Neural progenitor cell (in vitro differentiated cells): ENCODE results near the gene MOB4. TPM values are rescaled to one million over a fixed set of nuclear protein-coding genes. Genes with fewer than 3 reads are reported as not detected.

Experiments
- DNase-seq: peaks from one replicate; pipeline ENCODE4 v3.0.0-alpha.2; 2016; ENCODE audit warnings: low spot score
- H2AFZ ChIP-seq: fragments of 200-600 bp; sonication (generic); replicated peaks from 2 replicates; pipeline ENCODE4 v1.6.1; 2016; ENCODE audit warnings: antibody characterized with exemption
- H3F3A ChIP-seq: fragments of 200-600 bp; sonication (generic); 2 replicates; pipeline ENCODE4 v1.6.1; 2016; ENCODE audit warnings: antibody characterized with exemption, low read depth
- H3K27ac ChIP-seq: fragments of 200-600 bp; sonication (generic); 2 replicates; pipeline ENCODE4 v1.5.1; 2016; ENCODE audit warnings: mild to moderate bottlenecking
- H3K27me3 ChIP-seq: fragments of 200-600 bp; sonication (generic); 2 replicates; pipeline ENCODE4 v1.6.1; 2016; ENCODE audit warnings: mild to moderate bottlenecking, moderate library complexity
- H3K36me3 ChIP-seq: fragments of 200-600 bp; sonication (generic); 2 replicates; pipeline ENCODE4 v1.5.1; 2016
- H3K4me1 ChIP-seq: fragments of 200-600 bp; sonication (generic); 2 replicates; pipeline ENCODE4 v1.6.1; 2016; ENCODE audit warnings: mixed run types
- H3K4me2 ChIP-seq: fragments of 200-600 bp; sonication (generic); 2 replicates; pipeline ENCODE4 v1.6.1; 2016
- H3K4me3 ChIP-seq: fragments of 200-600 bp; sonication (generic); 2 replicates; pipeline ENCODE4 v1.5.1; 2016
- H3K79me2 ChIP-seq: fragments of 200-600 bp; sonication (generic); 2 replicates; pipeline ENCODE4 v1.6.1; 2016; ENCODE audit warnings: low read depth
- H3K9ac ChIP-seq: fragments of 200-600 bp; sonication (generic); 2 replicates; pipeline ENCODE4 v1.6.1; 2016
- H3K9me3 ChIP-seq: fragments of 200-600 bp; sonication (generic); 2 replicates; pipeline ENCODE4 v1.5.1; 2016; ENCODE audit warnings: low read depth
- H4K20me1 ChIP-seq: fragments of 200-600 bp; sonication (generic); 2 replicates; pipeline ENCODE4 v1.6.1; 2016; ENCODE audit warnings: low read depth
- H3K27ac Mint-ChIP-seq: 3 replicates; pipeline ENCODE4 v1.8.0; 2021; ENCODE audit warnings: mixed read lengths
- H3K27me3 Mint-ChIP-seq: 2 replicates; pipeline ENCODE4 v1.8.0; 2022; ENCODE audit warnings: low read depth, mild to moderate bottlenecking, inconsistent platforms, moderate library complexity, mixed read lengths; ENCODE audit not compliant: insufficient read depth
- H3K36me3 Mint-ChIP-seq: 3 replicates; pipeline ENCODE4 v1.8.0; 2021; ENCODE audit warnings: mixed read lengths
- H3K4me1 Mint-ChIP-seq: 3 replicates; pipeline ENCODE4 v1.8.0; 2021; ENCODE audit warnings: mixed read lengths
- H3K4me3 Mint-ChIP-seq: 3 replicates; pipeline ENCODE4 v1.8.0; 2021; ENCODE audit warnings: mild to moderate bottlenecking, moderate library complexity, mixed read lengths
- H3K9me3 Mint-ChIP-seq: 3 replicates; pipeline ENCODE4 v1.8.0; 2020; ENCODE audit warnings: mixed read lengths
- CTCF ChIP-seq: fragments of 200-600 bp; sonication (generic); IDR thresholded peaks from 2 replicates; pipeline ENCODE4 v1.5.1; 2017; ENCODE audit warnings: antibody characterized with exemption, mild to moderate bottlenecking
- EZH2 ChIP-seq: fragments of 200-600 bp; sonication (generic); IDR thresholded peaks from 2 replicates; pipeline ENCODE4 v1.6.1; 2017; ENCODE audit warnings: antibody characterized with exemption, mild to moderate bottlenecking, moderate library complexity
- EZH2phosphoT487 ChIP-seq: fragments of 200-600 bp; sonication (generic); IDR thresholded peaks from 2 replicates; pipeline ENCODE4 v1.6.1; 2017; ENCODE audit warnings: antibody characterized with exemption
- total RNA-seq: library from RNA; depleted of rRNA; stranded (reverse); fragments of >200 nt; gene quantifications from 2 replicates; pipeline ENCODE4 v1.2.3, GENCODE V29; 2015; ENCODE audit warnings: low replicate concordance

Gene MOB4
- total RNA-seq, 1 donor from 2014 or later, result 76.7 TPM

DNA sequence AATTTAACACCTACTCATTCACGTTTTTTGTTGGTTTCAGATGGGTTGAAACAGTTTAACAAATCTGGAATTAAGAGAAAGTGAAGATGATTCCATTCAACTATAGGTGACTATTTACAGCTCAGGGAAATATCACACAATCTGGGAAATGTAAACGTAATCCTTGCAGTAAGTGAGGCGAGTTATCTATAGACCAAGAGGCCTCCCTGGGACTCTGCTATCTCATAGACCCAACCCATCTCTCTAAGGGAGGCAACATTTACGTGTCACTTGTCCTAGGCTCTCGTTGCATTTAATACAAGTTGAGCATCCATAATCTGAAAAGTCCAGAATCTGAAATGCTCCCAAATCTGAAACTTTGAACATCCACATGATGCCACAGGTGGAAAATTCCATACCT, 2.0 kb upstream of the MOB4 start:
- Histone ChIP-seq H3K4me1 (peaks cover 14% of the 10 kb centered on the region), H3K9me3 (no peaks in the 10 kb centered on the region), H4K20me1 (peaks cover 6% of the 10 kb centered on the region), H3K79me2 (peaks cover 30% of the 10 kb centered on the region), H3K9ac (no peak overlapping the region), H3K27ac (no peak overlapping the region), H3K27me3 (no peaks in the 10 kb centered on the region), H2AFZ (no peak overlapping the region), H3K36me3 (no peaks in the 10 kb centered on the region), H3K4me3 (no peak overlapping the region), H3F3A (peaks cover 10% of the 10 kb centered on the region), H3K4me2 (no peak overlapping the region)
- peaks cover 2% of the 10 kb centered on the region for H3K36me3 Mint-ChIP-seq
- no peak overlapping the region for H3K27ac Mint-ChIP-seq
- no peak for DNase-seq
- H3K9me3 Mint-ChIP-seq, result no peaks in the 10 kb centered on the region
- H3K4me3 Mint-ChIP-seq, result no peak overlapping the region
- TF ChIP-seq EZH2 (no peak), EZH2phosphoT487 (no peak), CTCF (no peak)
- peaks cover 20% of the 10 kb centered on the region for H3K4me1 Mint-ChIP-seq
- peaks cover 2% of the 10 kb centered on the region for H3K27me3 Mint-ChIP-seq

DNA sequence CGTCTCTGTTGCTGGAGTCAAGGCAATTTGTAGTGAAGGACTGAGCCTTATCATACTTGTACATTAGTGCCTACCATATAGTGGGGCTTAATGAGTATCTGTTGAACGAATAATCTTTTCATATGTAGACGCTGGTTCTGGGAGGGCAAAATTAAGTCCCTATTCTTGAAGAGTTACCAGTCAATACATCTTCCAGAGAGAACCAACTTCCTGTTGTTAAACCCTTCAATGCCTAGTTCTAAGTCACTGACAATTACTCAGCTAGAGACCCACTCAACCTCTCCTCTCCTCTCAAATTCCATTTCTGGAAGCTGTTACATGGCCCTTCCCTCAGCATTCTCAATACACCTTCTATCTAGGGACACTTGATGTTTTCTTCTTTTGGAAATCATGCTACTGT, 1.1 kb upstream of the MOB4 start:
- no peak for TF ChIP-seq EZH2
- no peak overlapping the region for H3K9ac ChIP-seq
- H3K27ac Mint-ChIP-seq, result peak overlapping the region; percentile 1

GRCh38 chr2:197515315-197515738, 539 bp upstream of the MOB4 start:
- Histone ChIP-seq H3K4me3 (peak overlapping the region; percentile 80), H3K4me2 (peak overlapping the region; percentile 97), H3K27ac (peak overlapping the region; percentile 19), H4K20me1 (peaks cover 6% of the 10 kb centered on the region), H3K79me2 (peaks cover 44% of the 10 kb centered on the region), H3K4me1 (peaks cover 14% of the 10 kb centered on the region), H3K36me3 (peaks cover 6% of the 10 kb centered on the region), H3K9me3 (no peaks in the 10 kb centered on the region), H3F3A (peaks cover 10% of the 10 kb centered on the region), H2AFZ (peak overlapping the region; percentile 94), H3K27me3 (no peaks in the 10 kb centered on the region), H3K9ac (no peak overlapping the region)
- Mint-ChIP-seq H3K36me3 (peaks cover 11% of the 10 kb centered on the region), H3K9me3 (no peaks in the 10 kb centered on the region), H3K4me1 (peaks cover 20% of the 10 kb centered on the region), H3K27me3 (peaks cover 2% of the 10 kb centered on the region), H3K4me3 (peak overlapping the region; percentile 97), H3K27ac (peak overlapping the region; percentile 1)
- no peak for TF ChIP-seq EZH2
- TF ChIP-seq CTCF, result no peak
- TF ChIP-seq EZH2phosphoT487, result no peak
- DNase-seq, result no peak

More for the DNA sequence above, 1.1 kb upstream of the MOB4 start:
- Mint-ChIP-seq H3K4me1 (peaks cover 20% of the 10 kb centered on the region), H3K36me3 (peaks cover 10% of the 10 kb centered on the region), H3K9me3 (no peaks in the 10 kb centered on the region), H3K4me3 (peak overlapping the region; percentile 97), H3K27me3 (peaks cover 2% of the 10 kb centered on the region)
- Histone ChIP-seq H3K4me1 (peaks cover 14% of the 10 kb centered on the region), H3K4me3 (peak overlapping the region; percentile 80), H3K27ac (no peak overlapping the region), H3F3A (peaks cover 10% of the 10 kb centered on the region), H4K20me1 (peaks cover 6% of the 10 kb centered on the region), H3K4me2 (peak overlapping the region; percentile 97), H3K9me3 (no peaks in the 10 kb centered on the region), H3K79me2 (peaks cover 39% of the 10 kb centered on the region), H3K36me3 (no peaks in the 10 kb centered on the region), H2AFZ (peak overlapping the region; percentile 94), H3K27me3 (no peaks in the 10 kb centered on the region)
- DNase-seq, result no peak

- Histone ChIP-seq H3F3A (peaks cover 10% of the 10 kb centered on the region), H3K9ac (peak overlapping the region; percentile 93), H4K20me1 (peaks cover 6% of the 10 kb centered on the region), H3K4me3 (peak overlapping the region; percentile 80), H3K4me1 (peaks cover 14% of the 10 kb centered on the region), H3K27ac (peak overlapping the region; percentile 71), H3K36me3 (peaks cover 14% of the 10 kb centered on the region), H2AFZ (peak overlapping the region; percentile 80), H3K27me3 (no peaks in the 10 kb centered on the region), H3K9me3 (no peaks in the 10 kb centered on the region), H3K79me2 (peaks cover 55% of the 10 kb centered on the region), H3K4me2 (peak overlapping the region; percentile 97)
- Mint-ChIP-seq H3K27ac (peak overlapping the region; percentile 90), H3K36me3 (peaks cover 20% of the 10 kb centered on the region), H3K4me3 (peak overlapping the region; percentile 97), H3K27me3 (no peaks in the 10 kb centered on the region), H3K9me3 (peaks cover 5% of the 10 kb centered on the region), H3K4me1 (peaks cover 20% of the 10 kb centered on the region)
- no peak for DNase-seq
- TF ChIP-seq EZH2phosphoT487 (no peak), CTCF (no peak), EZH2 (no peak)
Observed at GRCh38 chr2:197516393-197516761, 511 bp downstream of the MOB4 start.
